Smooth muscle cell (in vitro differentiated cells): ENCODE results near the gene CSPG5. TPM values are rescaled to one million over a fixed set of nuclear protein-coding genes. Genes with fewer than 3 reads are reported as not detected.

Source experiments
- DNase-seq: peaks from one replicate; lab custom pipeline; 2025; ENCODE audit not compliant: unreplicated experiment; lab: John Stamatoyannopoulos, UW
- H2AFZ ChIP-seq: fragments of 200-600 bp; sonication (generic); 2 replicates; pipeline ENCODE4 v1.6.0; 2016; ENCODE audit warnings: antibody characterized with exemption, low read depth, mild to moderate bottlenecking
- H3F3A ChIP-seq: fragments of 200-600 bp; sonication (generic); 2 replicates; pipeline ENCODE4 v1.6.0; 2017; ENCODE audit warnings: antibody characterized with exemption, low read depth
- H3K27ac ChIP-seq: fragments of 200-600 bp; sonication (generic); 2 replicates; pipeline ENCODE4 v1.5.1; 2016; ENCODE audit warnings: low read depth, mild to moderate bottlenecking
- H3K27me3 ChIP-seq: fragments of 200-600 bp; sonication (generic); 2 replicates; pipeline ENCODE4 v1.6.1; 2016; ENCODE audit warnings: low read depth, mild to moderate bottlenecking
- H3K36me3 ChIP-seq: fragments of 200-600 bp; sonication (generic); 2 replicates; pipeline ENCODE4 v1.5.1; 2016; ENCODE audit warnings: low read depth
- H3K4me1 ChIP-seq: fragments of 200-600 bp; sonication (generic); 2 replicates; pipeline ENCODE4 v1.5.1; 2016; ENCODE audit warnings: low read depth
- H3K4me2 ChIP-seq: fragments of 200-600 bp; sonication (generic); 2 replicates; pipeline ENCODE4 v1.6.0; 2016; ENCODE audit warnings: mild to moderate bottlenecking
- H3K4me3 ChIP-seq: fragments of 200-600 bp; sonication (generic); 2 replicates; pipeline ENCODE4 v1.5.1; 2016; ENCODE audit warnings: mild to moderate bottlenecking
- H3K79me2 ChIP-seq: fragments of 200-600 bp; sonication (generic); 2 replicates; pipeline ENCODE4 v1.6.0; 2016; ENCODE audit warnings: low read depth, mild to moderate bottlenecking
- H3K9ac ChIP-seq: fragments of 200-600 bp; sonication (generic); 2 replicates; pipeline ENCODE4 v1.6.0; 2016; ENCODE audit warnings: low read depth
- H3K9me3 ChIP-seq: fragments of 200-600 bp; sonication (generic); replicated peaks from 2 replicates; pipeline ENCODE4 v1.5.1; 2016; ENCODE audit warnings: low read depth
- H4K20me1 ChIP-seq: fragments of 200-600 bp; sonication (generic); 2 replicates; pipeline ENCODE4 v1.6.0; 2016; ENCODE audit warnings: low read depth
- WGBS: methylation state at CpG from one replicate; pipeline ENCODE4 v1.1.7; 2016; ENCODE audit warnings: low lambda C conversion rate; 5-methylcytosine and 5-hydroxymethylcytosine counted together
- polyA plus RNA-seq: library from polyadenylated mRNA; unstranded; fragments of >200 nt; fragmentation: Nextera tagmentation; extraction: Ambion mirVana; gene quantifications from 2 replicates; pipeline ENCODE4 v1.2.1, GENCODE V29; 2016
- total RNA-seq: library from RNA; depleted of rRNA; stranded (reverse); fragments of >200 nt; gene quantifications from 2 replicates; pipeline ENCODE4 v1.2.3, GENCODE V29; 2014
- TF ChIP-seq, protein P1 (sequence below): fragments of 200-600 bp; sonication (generic); IDR thresholded peaks from 2 replicates; pipeline ENCODE4 v1.5.1; 2017; ENCODE audit warnings: borderline replicate concordance, mild to moderate bottlenecking, antibody characterized with exemption; ENCODE audit not compliant: insufficient read depth, poor library complexity, severe bottlenecking

The CSPG5 gene, protein sequence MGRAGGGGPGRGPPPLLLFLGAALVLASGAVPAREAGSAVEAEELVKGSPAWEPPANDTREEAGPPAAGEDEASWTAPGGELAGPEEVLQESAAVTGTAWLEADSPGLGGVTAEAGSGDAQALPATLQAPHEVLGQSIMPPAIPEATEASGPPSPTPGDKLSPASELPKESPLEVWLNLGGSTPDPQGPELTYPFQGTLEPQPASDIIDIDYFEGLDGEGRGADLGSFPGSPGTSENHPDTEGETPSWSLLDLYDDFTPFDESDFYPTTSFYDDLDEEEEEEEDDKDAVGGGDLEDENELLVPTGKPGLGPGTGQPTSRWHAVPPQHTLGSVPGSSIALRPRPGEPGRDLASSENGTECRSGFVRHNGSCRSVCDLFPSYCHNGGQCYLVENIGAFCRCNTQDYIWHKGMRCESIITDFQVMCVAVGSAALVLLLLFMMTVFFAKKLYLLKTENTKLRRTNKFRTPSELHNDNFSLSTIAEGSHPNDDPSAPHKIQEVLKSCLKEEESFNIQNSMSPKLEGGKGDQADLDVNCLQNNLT
- total RNA-seq (0.85 and 1.3 TPM in 2 replicates), polyA plus RNA-seq (0.17 and 0.35 TPM in 2 replicates)

DNA sequence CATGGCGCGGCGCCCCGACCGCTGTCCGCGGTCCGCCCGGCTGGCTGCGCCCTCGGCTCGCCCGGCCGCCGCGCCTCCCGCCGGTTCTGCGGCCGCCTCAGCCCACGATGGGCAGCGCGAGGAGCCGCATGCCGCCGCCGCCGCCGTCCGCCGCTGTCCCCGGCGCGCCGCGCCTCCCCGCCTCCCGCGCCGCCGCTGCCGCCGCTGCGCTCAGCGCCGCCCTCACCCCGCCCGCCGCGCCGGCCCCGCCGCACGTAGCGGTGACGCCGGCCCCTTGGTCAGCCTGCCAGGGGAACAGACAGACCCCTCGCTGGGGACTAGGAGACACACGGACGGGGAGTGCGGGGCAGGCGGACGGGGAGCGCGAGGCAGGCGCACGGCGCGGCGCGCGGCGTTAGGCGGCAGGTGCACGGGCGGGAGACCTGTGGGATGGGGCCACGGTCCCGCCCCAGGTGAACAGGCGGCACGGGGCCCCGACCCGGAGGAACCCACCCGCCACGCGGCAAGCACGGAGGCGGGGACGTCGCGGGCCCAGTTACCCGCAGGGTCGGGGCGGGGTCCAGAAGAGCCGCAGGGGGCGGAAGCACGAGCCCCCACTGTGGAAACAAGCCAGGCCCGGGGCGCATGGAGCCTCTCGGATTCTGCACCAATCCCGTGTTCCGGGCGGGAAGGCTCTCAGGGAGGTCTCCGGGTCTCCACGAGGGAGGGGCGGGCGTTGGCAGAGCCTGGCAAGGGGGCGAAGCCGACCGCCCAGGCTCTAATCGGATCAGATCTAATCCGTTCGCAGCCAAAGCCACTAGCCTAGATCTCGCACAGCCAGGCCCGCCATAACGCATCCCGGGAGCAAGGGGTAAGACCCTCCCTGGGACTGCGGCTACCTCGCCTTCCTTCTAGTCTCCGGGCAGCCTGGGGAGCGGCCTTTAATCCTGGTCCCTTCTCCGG lies at the start of gene CSPG5:
CSPG5 (minus strand) TSS at position 175 of the 942 bp plus-strand sequence; CDS start at position 3, 172 bp downstream.
- H3K4me3 ChIP-seq = peak within 1 kb of the TSS; percentile 61
- TF ChIP-seq, protein P1, sequence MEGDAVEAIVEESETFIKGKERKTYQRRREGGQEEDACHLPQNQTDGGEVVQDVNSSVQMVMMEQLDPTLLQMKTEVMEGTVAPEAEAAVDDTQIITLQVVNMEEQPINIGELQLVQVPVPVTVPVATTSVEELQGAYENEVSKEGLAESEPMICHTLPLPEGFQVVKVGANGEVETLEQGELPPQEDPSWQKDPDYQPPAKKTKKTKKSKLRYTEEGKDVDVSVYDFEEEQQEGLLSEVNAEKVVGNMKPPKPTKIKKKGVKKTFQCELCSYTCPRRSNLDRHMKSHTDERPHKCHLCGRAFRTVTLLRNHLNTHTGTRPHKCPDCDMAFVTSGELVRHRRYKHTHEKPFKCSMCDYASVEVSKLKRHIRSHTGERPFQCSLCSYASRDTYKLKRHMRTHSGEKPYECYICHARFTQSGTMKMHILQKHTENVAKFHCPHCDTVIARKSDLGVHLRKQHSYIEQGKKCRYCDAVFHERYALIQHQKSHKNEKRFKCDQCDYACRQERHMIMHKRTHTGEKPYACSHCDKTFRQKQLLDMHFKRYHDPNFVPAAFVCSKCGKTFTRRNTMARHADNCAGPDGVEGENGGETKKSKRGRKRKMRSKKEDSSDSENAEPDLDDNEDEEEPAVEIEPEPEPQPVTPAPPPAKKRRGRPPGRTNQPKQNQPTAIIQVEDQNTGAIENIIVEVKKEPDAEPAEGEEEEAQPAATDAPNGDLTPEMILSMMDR = no peak
- peaks cover 30% of the 10 kb centered on the region for H3K27me3 ChIP-seq
- DNase-seq = no peak
- H3K4me2 ChIP-seq = peak within 1 kb of the TSS; percentile 97
- no peaks in the 10 kb centered on the region for H3K9me3 ChIP-seq
- no peaks in the 10 kb centered on the region for H4K20me1 ChIP-seq
- WGBS = 10% methylated on average over 55 of the region's 121 CpGs
- peaks cover 7% of the 10 kb centered on the region for H3K4me1 ChIP-seq
- H2AFZ ChIP-seq = peak within 1 kb of the TSS; percentile 43
- no peaks in the 10 kb centered on the region for H3K36me3 ChIP-seq
- no peak within 1 kb of the TSS for H3K9ac ChIP-seq
- H3K27ac ChIP-seq = no peak within 1 kb of the TSS
- H3K79me2 ChIP-seq = no peaks in the 10 kb centered on the region
- no peaks in the 10 kb centered on the region for H3F3A ChIP-seq

DNA sequence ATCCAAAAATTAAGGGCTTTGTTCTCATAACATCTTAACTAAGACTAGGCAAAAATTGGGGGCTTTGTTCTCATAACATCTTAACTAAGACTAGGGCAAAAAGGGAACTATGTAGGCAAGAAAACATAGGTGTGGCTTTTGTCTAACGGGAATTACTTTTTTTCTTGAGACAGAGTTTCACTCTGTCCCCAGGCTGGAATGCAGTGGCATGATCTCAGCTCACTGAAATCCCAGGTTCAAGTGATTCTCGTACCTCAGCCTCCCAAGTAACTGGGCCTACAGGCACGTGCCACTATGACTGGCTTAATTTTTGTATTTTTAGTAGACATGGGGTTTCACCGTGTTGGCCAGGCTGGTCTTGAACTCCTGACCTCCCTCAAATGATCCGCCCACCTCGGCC lies 49.8 kb upstream of the CSPG5 start:
- Histone ChIP-seq H4K20me1 (no peaks in the 10 kb centered on the region), H3K27me3 (no peaks in the 10 kb centered on the region), H3K9ac (no peak overlapping the region), H2AFZ (no peak overlapping the region), H3K27ac (no peak overlapping the region), H3K4me2 (no peak overlapping the region), H3K36me3 (no peaks in the 10 kb centered on the region), H3K9me3 (no peaks in the 10 kb centered on the region), H3K79me2 (no peaks in the 10 kb centered on the region), H3K4me1 (no peaks in the 10 kb centered on the region), H3F3A (no peaks in the 10 kb centered on the region), H3K4me3 (no peak overlapping the region)
- no peak for DNase-seq
- WGBS = 87% methylated on average over 6 of the region's 6 CpGs
- TF ChIP-seq, protein P1 = no peak

DNA sequence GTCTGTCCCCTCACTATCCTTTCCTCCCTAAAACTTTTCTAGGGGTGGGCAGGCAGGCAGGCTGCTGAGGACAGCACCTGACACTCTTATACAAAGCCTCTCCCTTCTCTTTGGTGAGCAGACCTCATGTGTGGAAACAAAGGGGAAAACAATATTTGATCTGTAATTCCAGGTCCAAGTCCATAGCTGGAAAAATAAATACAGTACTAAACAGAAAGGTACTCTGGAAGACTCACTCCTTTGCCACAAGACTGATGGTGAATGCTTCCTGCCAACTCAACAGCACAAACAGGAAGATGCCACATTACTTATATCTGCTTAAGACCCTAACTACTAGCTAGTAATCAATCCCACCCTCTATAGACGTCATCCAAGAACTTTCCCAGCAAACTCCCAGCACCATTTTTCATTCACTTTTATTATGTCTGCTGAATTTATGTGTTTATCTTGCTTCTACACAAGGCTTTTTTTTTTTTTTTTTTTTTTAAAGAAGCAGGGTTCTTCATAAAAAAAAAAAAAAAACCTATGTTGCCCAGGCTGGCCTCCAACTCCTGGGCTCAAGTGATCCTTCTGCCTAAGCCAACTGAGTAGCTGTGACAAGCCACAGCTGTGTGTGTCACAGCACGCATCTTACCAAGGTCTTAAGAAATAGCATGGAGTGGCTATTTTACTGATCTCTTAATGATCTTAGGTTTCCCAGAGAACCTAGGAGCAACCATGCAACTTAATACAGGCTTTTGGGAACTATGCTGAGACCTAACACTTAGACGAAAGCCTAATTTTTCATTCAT lies 44.2 kb upstream of the CSPG5 start:
- TF ChIP-seq, protein P1 = no peak
- H3K4me2 ChIP-seq = no peak overlapping the region
- H3K4me1 ChIP-seq = no peaks in the 10 kb centered on the region
- no peaks in the 10 kb centered on the region for H4K20me1 ChIP-seq
- H3F3A ChIP-seq = peaks cover under 1% of the 10 kb centered on the region
- peaks cover 8% of the 10 kb centered on the region for H3K36me3 ChIP-seq
- H3K27me3 ChIP-seq = no peaks in the 10 kb centered on the region
- DNase-seq = no peak
- H2AFZ ChIP-seq = no peak overlapping the region
- H3K4me3 ChIP-seq = no peak overlapping the region
- no peak overlapping the region for H3K27ac ChIP-seq
- no peaks in the 10 kb centered on the region for H3K79me2 ChIP-seq
- no peak overlapping the region for H3K9ac ChIP-seq
- WGBS = 91% methylated on average over 3 of the region's 3 CpGs
- H3K9me3 ChIP-seq = no peaks in the 10 kb centered on the region
